Measurements from ENCODE around the gene R3HDML.
"Not testable (repeated sequence)": the region's sequence is repeated elsewhere in the genome, so short reads cannot be mapped to it uniquely, and the experiment has no call there.

Gene R3HDML, protein sequence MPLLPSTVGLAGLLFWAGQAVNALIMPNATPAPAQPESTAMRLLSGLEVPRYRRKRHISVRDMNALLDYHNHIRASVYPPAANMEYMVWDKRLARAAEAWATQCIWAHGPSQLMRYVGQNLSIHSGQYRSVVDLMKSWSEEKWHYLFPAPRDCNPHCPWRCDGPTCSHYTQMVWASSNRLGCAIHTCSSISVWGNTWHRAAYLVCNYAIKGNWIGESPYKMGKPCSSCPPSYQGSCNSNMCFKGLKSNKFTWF

GRCh38 chr20:44336725-44337380 is at the start of gene R3HDML:
Gene R3HDML, plus strand, starts transcription at chr20:44337043. Its CDS starts 115 bp downstream, at chr20:44337158.
- no peak for DNase-seq

- no peak for DNase-seq
These were observed 49.4 kb upstream of the R3HDML start for GRCh38 chr20:44287272-44288097.

DNA sequence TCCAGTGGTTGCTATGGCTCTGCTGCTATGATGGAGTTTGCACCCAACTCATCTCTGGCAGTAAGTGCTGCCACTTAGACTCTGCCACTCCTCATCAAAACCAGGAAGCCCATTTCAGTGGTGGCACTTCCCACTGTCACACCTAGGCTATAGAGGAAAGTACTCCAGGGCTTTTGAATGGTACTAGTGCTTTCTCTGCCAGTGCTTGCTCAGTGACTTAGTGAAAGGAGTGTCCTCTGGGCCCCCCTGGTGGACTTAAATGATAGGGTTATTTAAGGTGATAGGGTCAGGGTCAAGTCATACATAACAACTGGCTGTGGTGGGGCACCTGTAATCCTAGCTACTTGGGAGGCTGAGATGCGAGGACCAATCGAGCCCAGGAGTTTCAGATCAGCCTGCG is 48.6 kb upstream of the R3HDML start:
- DNase-seq: no peak

DNA sequence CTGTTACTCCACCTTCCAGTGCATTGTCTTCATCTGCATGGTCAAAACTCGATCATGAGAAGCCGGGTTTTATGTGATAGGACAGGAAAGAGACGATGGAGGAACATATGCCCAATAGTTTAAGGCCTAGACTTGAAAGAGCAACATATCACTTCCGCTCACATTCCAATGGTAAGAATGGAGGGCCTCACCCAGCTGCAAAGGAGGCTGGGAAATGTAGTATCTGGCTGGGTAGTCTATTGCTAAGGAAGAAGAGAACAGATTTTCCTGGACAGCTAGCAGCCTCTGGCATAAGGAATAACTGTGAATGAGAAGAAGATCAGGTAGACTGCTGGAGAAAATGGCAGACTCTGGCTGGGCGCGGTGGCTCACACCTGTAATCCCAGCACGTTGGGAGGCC is 45.1 kb upstream of the R3HDML start:
- DNase-seq: no peak

DNA sequence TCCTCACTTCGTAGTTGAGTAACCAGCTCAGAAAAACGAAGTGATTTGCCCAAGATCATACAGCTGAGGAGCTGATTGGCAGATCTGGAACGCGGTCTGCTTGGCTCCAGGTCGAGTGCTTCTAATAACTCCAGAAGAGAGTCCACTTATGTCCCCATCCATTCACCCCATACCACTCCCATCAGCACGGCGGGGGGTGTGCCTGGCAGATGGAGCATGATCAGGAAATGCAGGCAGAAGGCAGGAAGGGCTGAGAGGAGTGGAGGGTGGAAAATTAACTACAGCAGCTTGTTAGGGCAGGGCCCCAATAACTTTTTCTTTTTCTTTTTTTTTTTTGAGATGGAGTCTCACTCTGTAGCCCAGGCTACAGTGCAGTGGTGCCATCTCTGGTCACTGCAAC is 40.8 kb upstream of the R3HDML start:
- DNase-seq: peak; percentile 87

GRCh38 chr20:44297721-44298120 is 39.1 kb upstream of the R3HDML start:
- no peak for DNase-seq

DNA sequence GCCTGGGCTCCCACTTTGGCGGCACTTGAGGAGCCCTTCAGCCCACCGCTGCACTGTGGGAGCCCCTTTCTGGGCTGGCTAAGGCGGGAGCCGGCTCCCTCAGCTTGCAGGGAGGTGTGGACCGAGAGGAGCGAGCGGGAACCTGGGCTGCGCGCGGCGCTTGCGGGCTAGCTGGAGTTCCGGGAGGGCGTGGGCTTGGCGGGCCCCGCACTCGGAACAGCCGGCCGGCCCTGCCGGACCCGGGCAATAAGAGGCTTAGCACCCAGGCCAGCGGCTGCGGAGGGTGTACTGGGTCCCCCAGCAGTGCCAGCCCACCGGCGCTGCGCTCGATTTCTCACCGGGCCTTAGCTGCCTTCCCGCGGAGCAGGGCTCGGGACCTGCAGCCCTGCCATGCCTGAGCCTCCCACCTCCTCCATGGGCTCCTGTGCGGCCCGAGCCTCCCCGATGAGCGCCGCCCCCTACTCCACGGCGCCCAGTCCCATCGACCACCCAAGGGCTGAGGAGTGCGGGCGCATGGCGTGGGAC is 37.8 kb upstream of the R3HDML start:
- not testable (repeated sequence) for DNase-seq

DNA sequence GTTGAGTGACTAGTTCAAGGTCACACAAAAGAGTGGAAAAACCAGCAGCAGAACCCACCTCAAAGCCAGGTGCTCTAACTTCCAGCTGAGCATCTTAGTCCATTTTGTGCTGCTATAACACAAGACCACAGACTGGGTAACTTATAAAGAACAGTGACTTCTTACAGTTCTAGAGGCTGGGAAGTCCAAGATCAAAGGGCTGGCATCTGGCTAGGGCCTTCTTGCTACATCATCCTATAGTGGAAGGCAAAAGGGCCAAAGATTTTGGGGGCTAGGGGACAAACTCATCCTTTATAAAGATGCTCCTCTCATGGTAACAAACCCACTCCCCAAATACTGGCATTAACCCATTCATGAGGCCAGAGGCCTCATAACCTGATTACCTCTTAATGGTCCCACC is 35.6 kb upstream of the R3HDML start:
- no peak for DNase-seq

DNA sequence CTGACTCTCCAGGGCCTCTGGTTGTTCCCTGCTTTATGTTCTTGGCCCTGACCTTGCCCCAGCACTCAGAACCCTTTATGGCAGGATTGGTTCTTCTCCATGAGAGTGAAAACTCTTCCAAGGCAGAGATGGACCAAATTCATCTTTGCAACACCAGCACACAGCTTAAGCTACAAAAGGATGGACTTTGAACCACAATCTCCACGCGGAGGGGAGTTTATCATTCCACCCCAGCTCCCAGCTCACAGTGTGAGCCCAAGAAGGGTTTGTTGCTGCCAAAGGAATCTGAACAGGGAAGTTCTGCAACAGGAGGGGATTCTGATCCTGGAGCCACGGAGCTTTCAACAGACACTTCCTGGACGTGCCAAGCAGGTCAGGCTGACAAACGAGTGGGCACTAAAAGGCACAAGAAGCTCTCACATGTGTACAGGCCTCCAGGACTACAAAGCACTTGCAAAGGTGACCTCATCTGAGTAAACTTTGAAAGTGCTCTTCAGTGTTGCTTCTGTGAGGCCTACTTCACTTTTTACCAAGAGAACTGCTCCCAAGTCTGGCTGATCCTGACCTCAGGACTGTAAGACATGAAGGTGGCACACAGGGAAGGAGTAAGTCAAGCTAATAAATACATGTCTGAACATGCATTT is 34.7 kb upstream of the R3HDML start:
- DNase-seq: peak; percentile 73

DNA sequence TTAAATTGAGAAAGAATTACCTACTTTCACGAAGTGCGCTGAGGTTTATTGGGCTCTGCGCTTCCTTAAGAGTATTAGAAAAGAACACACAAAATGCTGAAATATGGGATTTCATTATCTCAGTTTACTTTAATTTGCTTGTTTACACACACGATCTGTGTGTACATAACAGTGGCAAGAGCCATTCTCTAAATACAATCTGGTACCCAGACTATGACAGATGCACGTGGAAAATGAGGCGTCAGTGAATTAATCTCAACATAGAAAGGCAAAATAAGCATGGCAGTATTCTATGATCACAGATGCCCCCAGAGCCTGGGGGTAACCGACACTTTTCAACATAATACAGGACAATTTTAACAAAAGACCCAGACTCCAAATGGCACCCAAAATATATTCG is 34.1 kb upstream of the R3HDML start:
- DNase-seq: no peak

DNA sequence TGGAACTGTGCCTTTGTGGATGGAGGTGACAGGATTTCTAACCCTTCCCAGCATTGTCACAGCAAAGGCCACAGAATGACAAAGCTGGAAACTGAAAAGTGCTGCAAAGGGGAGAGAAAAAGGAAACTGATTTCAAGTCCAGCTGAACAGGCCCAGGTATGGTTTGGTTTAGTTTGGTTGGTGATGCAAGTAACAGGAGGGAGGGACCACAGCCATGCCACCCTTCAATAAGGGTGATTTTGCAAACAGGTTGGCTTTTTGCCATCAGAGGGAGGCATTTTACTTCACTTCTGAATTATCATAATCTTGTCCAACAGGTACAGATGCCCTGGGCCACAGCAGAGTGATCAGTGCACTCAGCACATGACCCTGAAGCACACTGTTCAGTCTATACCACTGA is 32.5 kb upstream of the R3HDML start:
- no peak for DNase-seq

DNA sequence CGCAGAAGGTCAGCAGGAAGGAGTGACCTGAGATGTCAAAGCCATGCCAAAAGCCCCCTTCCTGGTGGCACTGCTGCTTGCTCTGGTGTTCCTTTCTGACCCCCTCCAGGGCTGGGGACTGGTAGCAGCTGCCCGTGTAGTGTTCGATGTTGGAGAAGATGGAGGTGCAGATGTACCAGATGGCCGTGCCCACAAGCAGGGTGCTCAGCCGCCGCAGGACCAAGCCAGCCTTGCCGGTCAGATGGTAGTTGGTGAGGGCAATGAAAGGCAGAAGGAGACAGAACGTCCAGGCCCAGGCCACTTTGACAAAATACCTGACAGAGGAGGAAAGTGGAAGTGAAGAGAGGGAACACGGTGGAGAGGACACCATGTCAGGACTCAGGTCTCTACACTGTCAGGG is 29.9 kb upstream of the R3HDML start:
- DNase-seq: no peak

DNA sequence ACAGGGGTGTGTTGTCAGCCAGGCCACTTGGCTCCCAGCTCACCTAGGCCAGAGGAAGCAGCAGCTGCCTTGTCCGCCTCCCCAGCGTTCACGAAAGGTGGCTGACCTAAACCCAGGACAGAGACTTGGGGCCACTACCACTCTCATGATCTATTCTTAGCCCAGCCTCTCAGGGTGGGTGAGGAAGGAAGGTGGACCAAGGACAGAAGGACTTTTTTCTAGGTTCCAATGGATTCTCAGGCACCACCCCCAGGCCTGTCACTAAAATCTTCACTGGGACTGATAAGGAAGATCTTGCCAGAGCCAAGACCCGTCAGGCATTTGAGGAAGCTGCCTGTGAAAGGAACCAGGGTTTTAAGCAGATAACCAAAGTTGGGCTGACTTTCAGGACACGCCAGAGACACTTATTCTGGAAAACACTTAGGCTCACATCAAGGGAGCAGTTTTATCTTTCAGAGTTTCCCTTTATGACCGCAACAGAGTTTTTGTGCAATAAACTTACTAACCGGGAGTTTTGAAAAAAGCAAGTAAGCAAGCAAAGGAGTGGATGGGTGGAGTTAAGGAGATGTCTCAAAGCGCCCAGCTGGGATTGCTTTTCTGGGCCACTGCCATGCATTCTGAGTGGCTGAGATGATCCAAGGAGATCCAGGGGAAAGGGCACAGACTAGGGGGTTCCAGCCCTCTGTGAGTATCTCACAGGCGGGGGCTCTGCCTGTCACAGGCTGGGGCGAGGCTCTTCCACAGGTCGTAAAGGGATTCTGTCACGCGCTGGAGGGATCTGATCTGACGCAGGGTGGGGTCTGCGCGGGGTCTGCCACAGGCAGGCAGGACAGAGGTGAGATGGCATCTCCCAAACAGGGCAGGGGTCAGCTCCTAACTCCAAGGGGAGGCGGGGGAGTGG is 26.8 kb upstream of the R3HDML start:
- no peak for DNase-seq

- peak; percentile 90 for DNase-seq
These were observed 25.9 kb upstream of the R3HDML start, which contains the start of gene FITM2 for GRCh38 chr20:44310664-44311639. Gene FITM2, minus strand, starts transcription at chr20:44311202. Its CDS starts 54 bp downstream, at chr20:44311148.

DNA sequence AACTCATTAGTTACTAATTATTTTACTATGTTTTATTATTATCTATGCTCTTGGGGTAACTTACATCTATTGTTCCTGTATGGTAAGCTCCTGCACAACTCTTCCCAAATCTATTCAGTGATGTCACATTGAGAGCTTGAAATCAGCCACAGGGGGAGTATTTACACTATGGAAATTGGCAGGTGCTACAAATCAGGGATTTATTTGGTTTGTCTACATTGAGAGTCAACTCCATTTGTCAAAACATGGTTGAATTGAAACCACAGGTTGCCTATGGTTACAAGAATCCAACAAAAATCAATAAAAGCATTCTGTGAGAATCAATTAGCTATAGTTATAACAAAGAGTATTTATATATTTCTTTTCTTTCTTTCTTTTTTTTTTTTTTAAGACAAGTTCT is 22.0 kb upstream of the R3HDML start:
- DNase-seq: no peak

- DNase-seq: no peak
These were observed 16.9 kb upstream of the R3HDML start for GRCh38 chr20:44319839-44320422.

DNA sequence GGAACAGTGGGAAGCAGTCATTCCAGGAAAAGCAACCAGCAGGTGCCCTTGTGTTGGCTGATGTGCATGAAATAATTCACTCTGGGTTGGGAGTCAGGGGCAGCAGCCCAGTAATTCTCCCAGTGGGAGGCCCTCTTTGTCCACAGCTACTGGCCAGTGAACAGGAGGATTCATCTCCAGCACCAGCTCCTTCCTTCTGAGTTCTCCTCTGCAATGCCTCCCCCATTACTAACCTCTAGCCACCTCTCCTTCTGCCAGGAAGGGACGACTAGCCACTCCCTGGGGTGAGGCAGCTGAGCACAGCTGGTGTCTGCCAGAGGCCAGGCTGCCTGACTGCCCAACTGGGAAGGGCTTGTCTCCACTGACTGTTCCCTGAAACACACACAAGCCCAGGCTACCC is 12.5 kb upstream of the R3HDML start:
- no peak for DNase-seq

DNA sequence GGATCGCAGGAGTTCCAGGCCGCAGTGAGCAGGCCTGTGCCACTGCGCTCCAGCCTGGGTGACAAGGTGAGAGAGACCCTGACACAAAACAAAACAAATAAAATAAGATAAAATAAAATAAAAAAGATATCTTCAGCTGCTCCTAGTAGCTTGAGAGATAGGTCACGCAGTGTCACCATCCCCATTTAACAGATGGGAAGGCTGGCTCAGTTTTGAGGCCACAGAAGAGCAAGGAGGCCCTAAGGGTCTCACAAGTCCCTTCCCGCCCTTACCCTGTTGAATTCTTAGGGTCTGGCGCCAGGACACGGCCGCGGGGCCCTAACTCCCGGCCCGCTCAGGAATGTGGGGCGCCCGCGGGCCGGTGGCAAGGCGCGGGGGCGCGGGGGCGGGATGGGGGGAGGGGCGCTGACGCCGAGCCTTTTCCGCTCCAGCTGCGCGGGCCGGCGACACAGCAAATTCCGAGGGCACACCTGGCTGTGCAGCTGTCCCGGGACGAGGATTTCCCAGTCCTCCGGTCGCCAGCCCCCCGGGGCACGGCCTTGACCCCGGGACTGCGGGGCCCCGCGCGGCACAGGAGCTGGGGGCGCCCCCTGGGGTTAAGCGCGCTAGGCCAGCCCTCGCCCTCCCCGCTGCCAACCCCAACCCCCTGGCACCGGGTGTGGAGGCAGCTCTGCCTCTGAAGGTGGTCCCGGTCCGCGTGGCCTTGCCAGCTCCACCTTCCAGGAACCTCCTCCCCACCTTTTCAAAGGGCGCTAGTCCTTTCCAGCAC is 10.3 kb upstream of the R3HDML start:
- no peak for DNase-seq

GRCh38 chr20:44327748-44328147 is 9.1 kb upstream of the R3HDML start:
- peak; percentile 12 for DNase-seq

- no peak for DNase-seq
These were observed 8.4 kb upstream of the R3HDML start for GRCh38 chr20:44328428-44328827.

All from NCI-H510A (cell line).